Esophagus squamous epithelium (tissue), 4 donors: ENCODE results near the gene ZNHIT2.

Source experiments
- POLR2A ChIP-seq, 4 donors: fragments of 450-650 bp; IDR thresholded peaks; one replicate each; pipeline ENCODE4 v1.6.1; 2017; ENCODE audit warnings: antibody characterized with exemption in 4 of 4, mild to moderate bottlenecking in 4 of 4, moderate library complexity in 3 of 4
- TF ChIP-seq, protein P1 (sequence below), 6 experiments: fragments of 450-650 bp in 4 of 6; fragments of 200-600 bp in 2 of 6; sonication (generic) in 2 of 6; IDR thresholded peaks; one replicate each; pipeline ENCODE4 v1.5.1; 2016 to 2019; ENCODE audit warnings: antibody characterized with exemption in 6 of 6, mild to moderate bottlenecking in 4 of 6, moderate library complexity in 4 of 6

- TF ChIP-seq, protein P1, sequence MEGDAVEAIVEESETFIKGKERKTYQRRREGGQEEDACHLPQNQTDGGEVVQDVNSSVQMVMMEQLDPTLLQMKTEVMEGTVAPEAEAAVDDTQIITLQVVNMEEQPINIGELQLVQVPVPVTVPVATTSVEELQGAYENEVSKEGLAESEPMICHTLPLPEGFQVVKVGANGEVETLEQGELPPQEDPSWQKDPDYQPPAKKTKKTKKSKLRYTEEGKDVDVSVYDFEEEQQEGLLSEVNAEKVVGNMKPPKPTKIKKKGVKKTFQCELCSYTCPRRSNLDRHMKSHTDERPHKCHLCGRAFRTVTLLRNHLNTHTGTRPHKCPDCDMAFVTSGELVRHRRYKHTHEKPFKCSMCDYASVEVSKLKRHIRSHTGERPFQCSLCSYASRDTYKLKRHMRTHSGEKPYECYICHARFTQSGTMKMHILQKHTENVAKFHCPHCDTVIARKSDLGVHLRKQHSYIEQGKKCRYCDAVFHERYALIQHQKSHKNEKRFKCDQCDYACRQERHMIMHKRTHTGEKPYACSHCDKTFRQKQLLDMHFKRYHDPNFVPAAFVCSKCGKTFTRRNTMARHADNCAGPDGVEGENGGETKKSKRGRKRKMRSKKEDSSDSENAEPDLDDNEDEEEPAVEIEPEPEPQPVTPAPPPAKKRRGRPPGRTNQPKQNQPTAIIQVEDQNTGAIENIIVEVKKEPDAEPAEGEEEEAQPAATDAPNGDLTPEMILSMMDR (IDR thresholded peaks at IDR 0.05): peak in 2 of 6 experiments; percentile 8 to 22
- peak in 3 of 4 donors; percentile 64 to 86 (median 78) for TF ChIP-seq POLR2A (IDR thresholded peaks at IDR 0.05)
These were observed 5.6 kb downstream of the ZNHIT2 start, which contains the start of gene TM7SF2 for GRCh38 chr11:65111744-65112545.
